ENCODE results near the gene SUSD1. TPM values are rescaled to one million over a fixed set of nuclear protein-coding genes. Genes with fewer than 3 reads are reported as not detected.

The SUSD1 gene
- total and polyA plus RNA-seq, 9 of the 15 experiments (the other 6 are each of a cell fraction or from before 2014, with no cell fraction given), result 10.9 to 44.4 (median 36.1) TPM

DNA sequence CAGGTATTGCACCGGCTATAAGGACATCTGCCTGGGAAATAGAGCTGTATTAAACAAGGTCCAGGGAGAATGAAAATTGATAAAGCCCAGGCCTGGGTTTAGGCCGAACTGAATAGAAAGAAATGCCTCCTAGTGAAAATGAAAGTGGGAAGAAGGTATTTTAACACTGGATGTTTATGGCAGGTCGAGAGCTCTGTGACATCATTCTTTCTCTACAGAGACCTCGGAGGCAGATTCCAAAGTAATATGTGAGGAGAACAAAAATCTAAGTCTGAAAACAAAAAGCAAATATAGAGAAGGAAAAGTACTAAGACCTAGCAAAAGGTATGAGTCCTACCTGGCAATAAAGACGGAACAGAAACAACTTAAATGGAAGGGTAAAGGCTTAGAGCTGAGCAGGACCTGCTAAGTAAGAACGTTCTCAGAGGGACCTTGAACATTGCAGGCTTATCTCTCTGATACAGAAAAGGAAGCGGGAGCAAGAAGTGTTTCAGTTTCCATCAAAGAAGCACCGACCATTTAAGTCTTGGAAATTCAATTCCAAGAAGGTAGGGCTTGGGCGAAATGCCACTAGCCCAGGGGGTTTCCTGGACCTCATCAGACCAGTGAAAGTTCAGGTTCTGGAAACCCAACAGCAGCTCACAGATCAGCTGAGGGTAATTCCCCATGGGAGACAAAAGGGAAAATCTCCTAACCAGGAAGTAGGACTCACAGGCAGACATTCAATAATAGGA, 80.0 kb downstream of the SUSD1 start (continued):
- TF ChIP-seq DMBX1 (CRISPR knock-in tag; IDR thresholded peaks at IDR 0.05; ENCODE audit: borderline replicate concordance) (no peak; the same call in 1 of the 2 replicates), PRMT5 (CRISPR knock-in tag; IDR thresholded peaks at IDR 0.05) (no peak), SRSF1 (IDR thresholded peaks at IDR 0.05; ENCODE audit: low read depth, low read length) (no peak), ZNF143 (CRISPR knock-in tag; IDR thresholded peaks at IDR 0.05) (no peak), ZBED1 (IDR thresholded peaks at IDR 0.05) (no peak), SMAD1 (IDR thresholded peaks at IDR 0.05; ENCODE audit: low read depth, low read length, partially characterized antibody) (no peak), KAT8 (IDR thresholded peaks at IDR 0.05; ENCODE audit: low read depth) (no peak), HCFC1 (IDR thresholded peaks at IDR 0.05; ENCODE audit: low read depth, low read length) (no peak), STAT5B (CRISPR knock-in tag; IDR thresholded peaks at IDR 0.05) (no peak), STAT5A (IDR thresholded peaks at IDR 0.05; ENCODE audit: borderline replicate concordance, low read length) (peak; percentile 27; the same call in 1 of the 2 replicates), ZNF311 (CRISPR knock-in tag; IDR thresholded peaks at IDR 0.05) (no peak), TSC22D4 (tag; IDR thresholded peaks at IDR 0.05) (no peak), ZBTB43 (CRISPR knock-in tag; IDR thresholded peaks at IDR 0.05) (no peak), CCNT2 (IDR thresholded peaks at IDR 0.05; ENCODE audit: borderline replicate concordance, extremely low read depth, insufficient read length, low read depth, low read length) (no peak), SOX6 (IDR thresholded peaks at IDR 0.05) (peak; percentile 18; the same call in 1 of the 2 replicates), ZNF165 (CRISPR knock-in tag; IDR thresholded peaks at IDR 0.05; ENCODE audit: borderline replicate concordance) (no peak), CREB1 (IDR thresholded peaks at IDR 0.05) (no peak), CREB1 (CRISPR knock-in tag; IDR thresholded peaks at IDR 0.05) (no peak), ZNF174 (CRISPR knock-in tag; IDR thresholded peaks at IDR 0.05) (no peak), GTF2F1 (IDR thresholded peaks at IDR 0.05; ENCODE audit: low read depth, low read length) (no peak), SNRNP70 (optimal IDR thresholded peaks at IDR 0.05; ENCODE audit: low read depth, low read length) (no peak), ZNF57 (CRISPR knock-in tag; IDR thresholded peaks at IDR 0.05) (no peak), ARNT (IDR thresholded peaks at IDR 0.05) (no peak), MAFF (IDR thresholded peaks at IDR 0.05; ENCODE audit: low read length) (no peak)
- TF ChIP-seq, protein P1, sequence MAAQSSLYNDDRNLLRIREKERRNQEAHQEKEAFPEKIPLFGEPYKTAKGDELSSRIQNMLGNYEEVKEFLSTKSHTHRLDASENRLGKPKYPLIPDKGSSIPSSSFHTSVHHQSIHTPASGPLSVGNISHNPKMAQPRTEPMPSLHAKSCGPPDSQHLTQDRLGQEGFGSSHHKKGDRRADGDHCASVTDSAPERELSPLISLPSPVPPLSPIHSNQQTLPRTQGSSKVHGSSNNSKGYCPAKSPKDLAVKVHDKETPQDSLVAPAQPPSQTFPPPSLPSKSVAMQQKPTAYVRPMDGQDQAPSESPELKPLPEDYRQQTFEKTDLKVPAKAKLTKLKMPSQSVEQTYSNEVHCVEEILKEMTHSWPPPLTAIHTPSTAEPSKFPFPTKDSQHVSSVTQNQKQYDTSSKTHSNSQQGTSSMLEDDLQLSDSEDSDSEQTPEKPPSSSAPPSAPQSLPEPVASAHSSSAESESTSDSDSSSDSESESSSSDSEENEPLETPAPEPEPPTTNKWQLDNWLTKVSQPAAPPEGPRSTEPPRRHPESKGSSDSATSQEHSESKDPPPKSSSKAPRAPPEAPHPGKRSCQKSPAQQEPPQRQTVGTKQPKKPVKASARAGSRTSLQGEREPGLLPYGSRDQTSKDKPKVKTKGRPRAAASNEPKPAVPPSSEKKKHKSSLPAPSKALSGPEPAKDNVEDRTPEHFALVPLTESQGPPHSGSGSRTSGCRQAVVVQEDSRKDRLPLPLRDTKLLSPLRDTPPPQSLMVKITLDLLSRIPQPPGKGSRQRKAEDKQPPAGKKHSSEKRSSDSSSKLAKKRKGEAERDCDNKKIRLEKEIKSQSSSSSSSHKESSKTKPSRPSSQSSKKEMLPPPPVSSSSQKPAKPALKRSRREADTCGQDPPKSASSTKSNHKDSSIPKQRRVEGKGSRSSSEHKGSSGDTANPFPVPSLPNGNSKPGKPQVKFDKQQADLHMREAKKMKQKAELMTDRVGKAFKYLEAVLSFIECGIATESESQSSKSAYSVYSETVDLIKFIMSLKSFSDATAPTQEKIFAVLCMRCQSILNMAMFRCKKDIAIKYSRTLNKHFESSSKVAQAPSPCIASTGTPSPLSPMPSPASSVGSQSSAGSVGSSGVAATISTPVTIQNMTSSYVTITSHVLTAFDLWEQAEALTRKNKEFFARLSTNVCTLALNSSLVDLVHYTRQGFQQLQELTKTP (IDR thresholded peaks at IDR 0.05; ENCODE audit: low read depth in 1 of 2, partially characterized antibody in 2 of 2), result peak in 1 of 2 experiments; percentile 32

Data from K562 (cell line).